PC-3 (cell line): ENCODE measurements around the gene CALML6. TPM values are rescaled to one million over a fixed set of nuclear protein-coding genes. Genes with fewer than 3 reads are reported as not detected.

Source experiments
- ATAC-seq: fragments of 200-7000 bp; cut with Tn5 transposase; 2 replicates; pipeline ENCODE4 v1.9.1; 2020; ENCODE audit warnings: mild to moderate bottlenecking, moderate library complexity
- BruUV-seq: library from RNA; stranded (reverse); fragments of 400-500 nt; replicated peaks from 2 replicates; lab custom pipeline; 2021; lab: Mats Ljungman, UMichigan
- CTCF ChIA-PET: fragments of 300-600 bp; sonication (Branson Sonifier 250); formaldehyde crosslinking; loops from one replicate; lab custom pipeline; 2022; ENCODE audit warnings: antibody characterized with exemption; lab: Charles Lee
- POLR2A ChIA-PET: fragments of 300-600 bp; sonication (Branson Sonifier 250); formaldehyde crosslinking; loops from one replicate; lab custom pipeline; 2022; ENCODE audit warnings: antibody characterized with exemption; ENCODE audit not compliant: unreplicated experiment; lab: Charles Lee
- DNase-seq: peaks from one replicate; pipeline ENCODE4 v3.0.0-alpha.2; 2015
- H2AFZ ChIP-seq: fragments of 300-600 bp; sonication (generic); 2 replicates; pipeline ENCODE4 v1.6.0; 2016; ENCODE audit warnings: antibody characterized with exemption, low read length
- H3F3A ChIP-seq: fragments of 300-600 bp; sonication (generic); one replicate; pipeline ENCODE4 v1.6.0; 2017; ENCODE audit warnings: antibody characterized with exemption, low read length, control low read depth, mild to moderate bottlenecking; ENCODE audit not compliant: unreplicated experiment
- H3K27ac ChIP-seq: fragments of 300-600 bp; sonication (generic); 2 replicates; pipeline ENCODE4 v1.5.1; 2016; ENCODE audit warnings: mild to moderate bottlenecking, low read length
- H3K27me3 ChIP-seq: fragments of 300-600 bp; sonication (generic); 2 replicates; pipeline ENCODE4 v1.6.1; 2016; ENCODE audit warnings: low read length, mixed read lengths
- H3K36me3 ChIP-seq: fragments of 300-600 bp; sonication (generic); 2 replicates; pipeline ENCODE4 v1.6.1; 2016; ENCODE audit warnings: low read depth, mixed run types, low read length, mixed read lengths
- H3K4me1 ChIP-seq: fragments of 300-600 bp; sonication (generic); 2 replicates; pipeline ENCODE4 v1.5.1; 2016; ENCODE audit warnings: low read length; ENCODE audit not compliant: insufficient read depth
- H3K4me2 ChIP-seq: fragments of 300-600 bp; sonication (generic); 2 replicates; pipeline ENCODE4 v1.6.0; 2016; ENCODE audit warnings: low read length
- H3K4me3 ChIP-seq: fragments of 300-600 bp; sonication (generic); 2 replicates; pipeline ENCODE4 v1.5.1; 2016; ENCODE audit warnings: mild to moderate bottlenecking, low read length, mixed read lengths
- H3K79me2 ChIP-seq: fragments of 300-600 bp; sonication (generic); 2 replicates; pipeline ENCODE4 v1.6.1; 2017; ENCODE audit warnings: low read length, mixed read lengths
- H3K9ac ChIP-seq: fragments of 300-600 bp; sonication (generic); 2 replicates; pipeline ENCODE4 v1.6.0; 2016; ENCODE audit warnings: mild to moderate bottlenecking, low read length
- H3K9me2 ChIP-seq: fragments of 300-600 bp; sonication (generic); replicated peaks from 2 replicates; pipeline ENCODE4 v1.6.1; 2016; ENCODE audit warnings: mixed run types, low read length, mixed read lengths
- H3K9me3 ChIP-seq: fragments of 300-600 bp; sonication (generic); 2 replicates; pipeline ENCODE4 v1.6.1; 2016; ENCODE audit warnings: low read length, mixed read lengths
- H4K20me1 ChIP-seq: fragments of 300-600 bp; sonication (generic); 2 replicates; pipeline ENCODE4 v1.6.1; 2016; ENCODE audit warnings: low read length, mixed read lengths
- CTCF ChIP-seq: fragments of 300-600 bp; sonication (generic); conservative IDR thresholded peaks from 2 replicates; pipeline ENCODE4 v1.5.1; 2017; ENCODE audit warnings: antibody characterized with exemption, low read depth, mild to moderate bottlenecking, low read length
- EZH2 ChIP-seq: fragments of 300-600 bp; sonication (generic); IDR thresholded peaks from one replicate; pipeline ENCODE4 v1.6.1; 2017; ENCODE audit warnings: antibody characterized with exemption, mild to moderate bottlenecking, low read length; ENCODE audit not compliant: unreplicated experiment
- EZH2phosphoT487 ChIP-seq: fragments of 300-600 bp; sonication (generic); IDR thresholded peaks from 2 replicates; pipeline ENCODE4 v1.6.1; 2018; ENCODE audit warnings: mild to moderate bottlenecking, antibody characterized with exemption, low read length, borderline replicate concordance
- intact Hi-C: fragments of 100-400 bp; cut with micrococcal nuclease; formaldehyde crosslinking; loops from 2 replicates; pipeline ENCODE4 v1.9.0; 2023
- total RNA-seq: library from RNA; depleted of rRNA; stranded (reverse); fragments of >200 nt; gene quantifications from 2 replicates; pipeline ENCODE4 v1.2.3, GENCODE V29; 2014

The CALML6 gene
- total RNA-seq, 1 experiment from 2014 or later = 1.7 TPM

GRCh38 chr1:1900883-1901640, 14.0 kb upstream of the CALML6 start:
- no peak overlapping the region for H2AFZ ChIP-seq
- no peaks in the 10 kb centered on the region for H3K27me3 ChIP-seq
- ChIA-PET POLR2A (interaction anchor here (0.7 kb wide), 1 partner anchor 9 kb away, joined by 47 read pairs; no protein-coding TSS in a partner anchor), CTCF (no interaction called here)
- intact Hi-C loops = loop anchor here (10.0 kb wide), 1 partner anchor 216 kb away; no protein-coding TSS in a partner anchor
- no TSS peak for BruUV-seq
- H3K9ac ChIP-seq = no peak overlapping the region
- no peak overlapping the region for H3K4me3 ChIP-seq
- DNase-seq (no peak), ATAC-seq (no peak)
- H3K4me1 ChIP-seq = peaks cover 4% of the 10 kb centered on the region; the same call in 1 of the 2 replicates
- H3K4me2 ChIP-seq = no peak overlapping the region
- H3F3A ChIP-seq = no peaks in the 10 kb centered on the region
- TF ChIP-seq EZH2 = no peak
- no peak for TF ChIP-seq CTCF
- TF ChIP-seq EZH2phosphoT487 = no peak
- no peaks in the 10 kb centered on the region for H3K9me2 ChIP-seq
- no peak overlapping the region for H3K27ac ChIP-seq
- H4K20me1 ChIP-seq = no peaks in the 10 kb centered on the region
- H3K9me3 ChIP-seq = no peaks in the 10 kb centered on the region
- no peaks in the 10 kb centered on the region for H3K36me3 ChIP-seq
- H3K79me2 ChIP-seq = no peaks in the 10 kb centered on the region

- DNase-seq = no peak
- no TSS peak for BruUV-seq
- CTCF ChIA-PET = no interaction called here
These were observed 13.3 kb upstream of the CALML6 start for GRCh38 chr1:1901641-1902294.

GRCh38 chr1:1903224-1903623, 11.8 kb upstream of the CALML6 start:
- ChIA-PET POLR2A (no interaction called here), CTCF (no interaction called here)
- intact Hi-C loops = loop anchor here (10.0 kb wide), 1 partner anchor 218 kb away; no protein-coding TSS in a partner anchor
- Histone ChIP-seq H3F3A (no peaks in the 10 kb centered on the region), H3K9me3 (no peaks in the 10 kb centered on the region), H4K20me1 (no peaks in the 10 kb centered on the region), H3K9me2 (no peaks in the 10 kb centered on the region), H3K4me3 (no peak overlapping the region), H2AFZ (no peak overlapping the region), H3K36me3 (no peaks in the 10 kb centered on the region), H3K4me1 (peaks cover 3% of the 10 kb centered on the region; the same call in 1 of the 2 replicates), H3K79me2 (no peaks in the 10 kb centered on the region), H3K4me2 (no peak overlapping the region), H3K27ac (no peak overlapping the region), H3K9ac (no peak overlapping the region), H3K27me3 (no peaks in the 10 kb centered on the region)
- BruUV-seq = no TSS peak
- DNase-seq (no peak), ATAC-seq (no peak)
- TF ChIP-seq CTCF (no peak), EZH2 (no peak), EZH2phosphoT487 (no peak)

More at GRCh38 chr1:1901641-1902294, 13.3 kb upstream of the CALML6 start:
- Histone ChIP-seq H3K4me1 (peaks cover 4% of the 10 kb centered on the region; the same call in 1 of the 2 replicates), H3K4me2 (no peak overlapping the region), H3F3A (no peaks in the 10 kb centered on the region), H4K20me1 (no peaks in the 10 kb centered on the region), H3K36me3 (no peaks in the 10 kb centered on the region), H3K27ac (no peak overlapping the region), H3K4me3 (no peak overlapping the region), H3K27me3 (no peaks in the 10 kb centered on the region), H3K9me3 (no peaks in the 10 kb centered on the region), H3K9ac (no peak overlapping the region), H3K79me2 (no peaks in the 10 kb centered on the region), H3K9me2 (no peaks in the 10 kb centered on the region), H2AFZ (no peak overlapping the region)
- POLR2A ChIA-PET = no interaction called here
- no peak for ATAC-seq
- TF ChIP-seq EZH2 = no peak
- intact Hi-C loops = loop anchor here (10.0 kb wide), 1 partner anchor 217 kb away; no protein-coding TSS in a partner anchor
